HepG2 (cell line): ENCODE data around the gene BMERB1. TPM values are rescaled to one million over a fixed set of nuclear protein-coding genes. Genes with fewer than 3 reads are reported as not detected.

Source experiments
- ARNT ChIP-seq: fragments of 450-650 bp; IDR thresholded peaks from 2 replicates; pipeline ENCODE4 v1.6.1; 2017
- HHEX ChIP-seq: IDR thresholded peaks from 2 replicates; pipeline ENCODE4 v1.6.1; 2016; ENCODE audit warnings: control low read depth
- LCORL ChIP-seq, 2 experiments: fragments of 450-650 bp in 1 of 2; sonication (generic) in 1 of 2; formaldehyde crosslinking in 1 of 2; IDR thresholded peaks; 2 replicates each; pipeline versions ENCODE4 v1.5.0 to v1.6.1; 2017 to 2020; ENCODE audit warnings: antibody characterized with exemption in 1 of 2, missing genetic modification reagents in 1 of 2
- SP5 ChIP-seq: IDR thresholded peaks from 2 replicates; pipeline ENCODE4 v1.6.1; 2016; ENCODE audit warnings: low read depth, borderline replicate concordance
- TCF12 ChIP-seq, 2 experiments: fragments of 450-650 bp in 1 of 2; sonication (generic) in 1 of 2; formaldehyde crosslinking in 1 of 2; IDR thresholded peaks; 2 replicates each; pipeline versions ENCODE4 v1.6.1 to v1.8.0; 2017 to 2022; ENCODE audit warnings: antibody characterized with exemption in 1 of 2, mild to moderate bottlenecking in 1 of 2, missing genetic modification reagents in 1 of 2, moderate library complexity in 1 of 2
- ZMAT3 ChIP-seq: sonication (generic); formaldehyde crosslinking; conservative IDR thresholded peaks from 2 replicates; pipeline ENCODE4 v1.7.0; 2021; ENCODE audit warnings: missing genetic modification reagents
- ZMYM2 ChIP-seq: sonication (generic); formaldehyde crosslinking; IDR thresholded peaks from 2 replicates; pipeline ENCODE4 v1.8.0; 2022; ENCODE audit warnings: mild to moderate bottlenecking, missing genetic modification reagents
- ZNF264 ChIP-seq: sonication (generic); formaldehyde crosslinking; IDR thresholded peaks from 2 replicates; pipeline ENCODE4 v1.4.0; 2020; ENCODE audit warnings: missing genetic modification reagents
- ZNF510 ChIP-seq: sonication (generic); formaldehyde crosslinking; IDR thresholded peaks from 2 replicates; pipeline ENCODE4 v1.4.0; 2020; ENCODE audit warnings: low read depth, mild to moderate bottlenecking, missing genetic modification reagents
- ZNF629 ChIP-seq: sonication (generic); formaldehyde crosslinking; conservative IDR thresholded peaks from 2 replicates; pipeline ENCODE4 v1.5.0; 2020; ENCODE audit warnings: missing genetic modification reagents
- ZNF746 ChIP-seq: sonication (generic); formaldehyde crosslinking; IDR thresholded peaks from 2 replicates; pipeline ENCODE4 v1.8.0; 2022; ENCODE audit warnings: mild to moderate bottlenecking, missing genetic modification reagents
- polyA plus RNA-seq, 8 experiments: library from polyadenylated mRNA; depleted of rRNA in 3 of 8; stranded (reverse) in 7 of 8; unstranded in 1 of 8; fragments of >200 nt; fragmentation: Illumina TruSeq in 4 of 8; extraction: Trizol in 4 of 8; gene quantifications; 2 replicates each; pipeline versions ENCODE4 v1.2.1 to v1.2.3, GENCODE V29; 2011 to 2016; ENCODE audit warnings: low read depth in 4 of 8, missing spikeins in 1 of 8, mixed read lengths in 1 of 8; ENCODE audit not compliant: insufficient read depth in 1 of 8
- total RNA-seq, 5 experiments: library from RNA; depleted of rRNA; stranded (reverse); fragments of >200 nt; fragmentation: Illumina TruSeq; extraction: Trizol; gene quantifications; 2 replicates each; pipeline ENCODE4 v1.2.3, GENCODE V29; 2016; ENCODE audit warnings: low read depth in 1 of 5
- TF ChIP-seq, protein P1 (sequence below): sonication (generic); formaldehyde crosslinking; IDR thresholded peaks from 2 replicates; pipeline ENCODE4 v1.5.0; 2020; ENCODE audit warnings: mild to moderate bottlenecking, missing genetic modification reagents
- TF ChIP-seq, protein P2 (sequence below), 2 experiments: sonication (generic) in 1 of 2; formaldehyde crosslinking in 1 of 2; IDR thresholded peaks; 2 replicates each; pipeline versions ENCODE4 v1.6.1 to v1.9.0; 2014 to 2022; ENCODE audit warnings: antibody characterized with exemption in 1 of 2, borderline replicate concordance in 1 of 2, inconsistent platforms in 1 of 2, low read depth in 1 of 2, missing genetic modification reagents in 1 of 2
- TF ChIP-seq, protein P3 (sequence below): sonication (generic); formaldehyde crosslinking; IDR thresholded peaks from 2 replicates; pipeline ENCODE4 v1.5.0; 2020; ENCODE audit warnings: missing genetic modification reagents
- TF ChIP-seq, protein P4 (sequence below): IDR thresholded peaks from 2 replicates; pipeline ENCODE4 v1.6.1; 2016; ENCODE audit warnings: low read depth, control low read depth

Gene BMERB1
- total and polyA plus RNA-seq, 2 of the 13 experiments (the other 11 are each of a cell fraction or from before 2014, with no cell fraction given): 1.4 TPM

DNA sequence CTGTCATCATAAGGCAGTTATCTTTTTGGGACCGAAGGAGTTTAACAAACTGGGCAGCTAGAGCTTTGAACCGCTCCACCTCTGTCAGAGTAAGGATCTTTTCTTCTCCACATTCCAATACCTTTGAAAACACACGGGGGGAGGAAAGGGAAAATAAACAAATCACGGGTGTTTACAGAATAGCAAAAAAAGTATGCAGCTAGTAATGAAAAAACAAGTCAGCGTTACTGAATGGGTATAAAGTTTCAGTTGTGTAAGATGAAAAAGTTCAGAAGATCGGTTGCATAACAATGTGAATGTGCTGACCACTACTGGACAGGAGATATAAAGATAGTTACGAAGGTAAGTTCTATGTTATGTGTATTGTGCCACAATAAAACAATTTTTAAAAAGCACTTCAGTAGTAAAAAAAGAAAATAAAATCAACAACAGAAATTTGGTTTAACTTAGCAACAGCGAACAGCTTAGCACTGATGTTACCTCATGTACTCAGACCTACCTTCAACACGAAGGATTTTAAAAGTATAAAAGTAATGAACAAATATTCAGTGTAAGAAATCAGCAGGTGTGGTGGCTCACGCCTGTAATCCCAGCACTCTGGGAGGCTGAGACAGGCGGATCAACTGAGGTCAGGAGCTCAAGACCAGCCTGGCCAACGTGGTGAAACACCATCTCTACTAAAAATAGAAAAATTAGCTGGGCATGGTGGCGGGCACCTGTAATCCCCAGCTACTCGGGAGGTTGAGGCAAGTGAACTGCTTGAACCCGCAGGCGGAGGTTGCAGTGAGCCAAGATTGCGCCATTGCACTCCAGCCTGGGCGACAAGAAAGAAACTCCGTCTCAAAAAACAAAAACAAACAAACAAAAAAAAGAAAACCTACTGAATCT lies 174.3 kb downstream of the BMERB1 start (continued):
- TF ChIP-seq, protein P1, sequence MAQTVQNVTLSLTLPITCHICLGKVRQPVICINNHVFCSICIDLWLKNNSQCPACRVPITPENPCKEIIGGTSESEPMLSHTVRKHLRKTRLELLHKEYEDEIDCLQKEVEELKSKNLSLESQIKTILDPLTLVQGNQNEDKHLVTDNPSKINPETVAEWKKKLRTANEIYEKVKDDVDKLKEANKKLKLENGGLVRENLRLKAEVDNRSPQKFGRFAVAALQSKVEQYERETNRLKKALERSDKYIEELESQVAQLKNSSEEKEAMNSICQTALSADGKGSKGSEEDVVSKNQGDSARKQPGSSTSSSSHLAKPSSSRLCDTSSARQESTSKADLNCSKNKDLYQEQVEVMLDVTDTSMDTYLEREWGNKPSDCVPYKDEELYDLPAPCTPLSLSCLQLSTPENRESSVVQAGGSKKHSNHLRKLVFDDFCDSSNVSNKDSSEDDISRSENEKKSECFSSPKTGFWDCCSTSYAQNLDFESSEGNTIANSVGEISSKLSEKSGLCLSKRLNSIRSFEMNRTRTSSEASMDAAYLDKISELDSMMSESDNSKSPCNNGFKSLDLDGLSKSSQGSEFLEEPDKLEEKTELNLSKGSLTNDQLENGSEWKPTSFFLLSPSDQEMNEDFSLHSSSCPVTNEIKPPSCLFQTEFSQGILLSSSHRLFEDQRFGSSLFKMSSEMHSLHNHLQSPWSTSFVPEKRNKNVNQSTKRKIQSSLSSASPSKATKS (CRISPR knock-in tag): no peak; the same call in 1 of the 2 replicates
- TF ChIP-seq ZNF510 (CRISPR knock-in tag) (0 out of 2 replicates have a peak, but pooled peaks have one; percentile 21), ARNT (no peak), ZNF264 (CRISPR knock-in tag) (peak; percentile 44; the same call in 1 of the 2 replicates), ZNF629 (CRISPR knock-in tag) (peak; percentile 92), ZNF746 (CRISPR knock-in tag) (no peak), SP5 (CRISPR knock-in tag) (peak; percentile 52; the same call in 1 of the 2 replicates), ZMAT3 (CRISPR knock-in tag) (peak; percentile 58; the same call in 1 of the 2 replicates), TCF12 (IDR thresholded peaks at IDR 0.05) (no peak), TCF12 (CRISPR knock-in tag; IDR thresholded peaks at IDR 0.05) (peak; percentile 92), LCORL (IDR thresholded peaks at IDR 0.05) (peak; percentile 89), LCORL (CRISPR knock-in tag; IDR thresholded peaks at IDR 0.05) (peak; percentile 35; the same call in 1 of the 2 replicates), ZMYM2 (CRISPR knock-in tag) (peak; percentile 87; the same call in 1 of the 2 replicates), HHEX (CRISPR knock-in tag) (peak; percentile 64; the same call in 1 of the 2 replicates)
- TF ChIP-seq, protein P2, sequence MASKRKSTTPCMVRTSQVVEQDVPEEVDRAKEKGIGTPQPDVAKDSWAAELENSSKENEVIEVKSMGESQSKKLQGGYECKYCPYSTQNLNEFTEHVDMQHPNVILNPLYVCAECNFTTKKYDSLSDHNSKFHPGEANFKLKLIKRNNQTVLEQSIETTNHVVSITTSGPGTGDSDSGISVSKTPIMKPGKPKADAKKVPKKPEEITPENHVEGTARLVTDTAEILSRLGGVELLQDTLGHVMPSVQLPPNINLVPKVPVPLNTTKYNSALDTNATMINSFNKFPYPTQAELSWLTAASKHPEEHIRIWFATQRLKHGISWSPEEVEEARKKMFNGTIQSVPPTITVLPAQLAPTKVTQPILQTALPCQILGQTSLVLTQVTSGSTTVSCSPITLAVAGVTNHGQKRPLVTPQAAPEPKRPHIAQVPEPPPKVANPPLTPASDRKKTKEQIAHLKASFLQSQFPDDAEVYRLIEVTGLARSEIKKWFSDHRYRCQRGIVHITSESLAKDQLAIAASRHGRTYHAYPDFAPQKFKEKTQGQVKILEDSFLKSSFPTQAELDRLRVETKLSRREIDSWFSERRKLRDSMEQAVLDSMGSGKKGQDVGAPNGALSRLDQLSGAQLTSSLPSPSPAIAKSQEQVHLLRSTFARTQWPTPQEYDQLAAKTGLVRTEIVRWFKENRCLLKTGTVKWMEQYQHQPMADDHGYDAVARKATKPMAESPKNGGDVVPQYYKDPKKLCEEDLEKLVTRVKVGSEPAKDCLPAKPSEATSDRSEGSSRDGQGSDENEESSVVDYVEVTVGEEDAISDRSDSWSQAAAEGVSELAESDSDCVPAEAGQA (IDR thresholded peaks at IDR 0.05; ENCODE audit: low read depth): peak; percentile 63; the same call in 1 of the 2 replicates
- TF ChIP-seq, protein P2 (CRISPR knock-in tag; IDR thresholded peaks at IDR 0.05; ENCODE audit: borderline replicate concordance): no peak; the same call in 1 of the 2 replicates
- TF ChIP-seq, protein P3, sequence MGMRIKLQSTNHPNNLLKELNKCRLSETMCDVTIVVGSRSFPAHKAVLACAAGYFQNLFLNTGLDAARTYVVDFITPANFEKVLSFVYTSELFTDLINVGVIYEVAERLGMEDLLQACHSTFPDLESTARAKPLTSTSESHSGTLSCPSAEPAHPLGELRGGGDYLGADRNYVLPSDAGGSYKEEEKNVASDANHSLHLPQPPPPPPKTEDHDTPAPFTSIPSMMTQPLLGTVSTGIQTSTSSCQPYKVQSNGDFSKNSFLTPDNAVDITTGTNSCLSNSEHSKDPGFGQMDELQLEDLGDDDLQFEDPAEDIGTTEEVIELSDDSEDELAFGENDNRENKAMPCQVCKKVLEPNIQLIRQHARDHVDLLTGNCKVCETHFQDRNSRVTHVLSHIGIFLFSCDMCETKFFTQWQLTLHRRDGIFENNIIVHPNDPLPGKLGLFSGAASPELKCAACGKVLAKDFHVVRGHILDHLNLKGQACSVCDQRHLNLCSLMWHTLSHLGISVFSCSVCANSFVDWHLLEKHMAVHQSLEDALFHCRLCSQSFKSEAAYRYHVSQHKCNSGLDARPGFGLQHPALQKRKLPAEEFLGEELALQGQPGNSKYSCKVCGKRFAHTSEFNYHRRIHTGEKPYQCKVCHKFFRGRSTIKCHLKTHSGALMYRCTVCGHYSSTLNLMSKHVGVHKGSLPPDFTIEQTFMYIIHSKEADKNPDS (CRISPR knock-in tag): peak; percentile 94; the same call in 1 of the 2 replicates
- TF ChIP-seq, protein P4, sequence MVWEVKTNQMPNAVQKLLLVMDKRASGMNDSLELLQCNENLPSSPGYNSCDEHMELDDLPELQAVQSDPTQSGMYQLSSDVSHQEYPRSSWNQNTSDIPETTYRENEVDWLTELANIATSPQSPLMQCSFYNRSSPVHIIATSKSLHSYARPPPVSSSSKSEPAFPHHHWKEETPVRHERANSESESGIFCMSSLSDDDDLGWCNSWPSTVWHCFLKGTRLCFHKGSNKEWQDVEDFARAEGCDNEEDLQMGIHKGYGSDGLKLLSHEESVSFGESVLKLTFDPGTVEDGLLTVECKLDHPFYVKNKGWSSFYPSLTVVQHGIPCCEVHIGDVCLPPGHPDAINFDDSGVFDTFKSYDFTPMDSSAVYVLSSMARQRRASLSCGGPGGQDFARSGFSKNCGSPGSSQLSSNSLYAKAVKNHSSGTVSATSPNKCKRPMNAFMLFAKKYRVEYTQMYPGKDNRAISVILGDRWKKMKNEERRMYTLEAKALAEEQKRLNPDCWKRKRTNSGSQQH (CRISPR knock-in tag): peak; percentile 71; the same call in 1 of the 2 replicates
